Neural progenitor cell (in vitro differentiated cells): ENCODE measurements around the gene PGAM2.

Experiments used
- CTCF ChIP-seq: fragments of 200-600 bp; sonication (generic); IDR thresholded peaks from 2 replicates; pipeline ENCODE4 v1.5.1; 2017; ENCODE audit warnings: antibody characterized with exemption, mild to moderate bottlenecking
- EZH2 ChIP-seq: fragments of 200-600 bp; sonication (generic); IDR thresholded peaks from 2 replicates; pipeline ENCODE4 v1.6.1; 2017; ENCODE audit warnings: antibody characterized with exemption, mild to moderate bottlenecking, moderate library complexity
- EZH2phosphoT487 ChIP-seq: fragments of 200-600 bp; sonication (generic); IDR thresholded peaks from 2 replicates; pipeline ENCODE4 v1.6.1; 2017; ENCODE audit warnings: antibody characterized with exemption

GRCh38 chr7:44048031-44048795, 17.2 kb downstream of the PGAM2 start:
- TF ChIP-seq CTCF: no peak
- TF ChIP-seq EZH2: no peak
- TF ChIP-seq EZH2phosphoT487: no peak
